H9 (cell line): ENCODE data around the gene C13orf46. TPM values are rescaled to one million over a fixed set of nuclear protein-coding genes. Genes with fewer than 3 reads are reported as not detected.
A peak's percentile ranks its signal among the peaks of the same experiment; 100 is the strongest.

Source experiments
- DNase-seq: peaks from one replicate; pipeline ENCODE4 v3.0.0-alpha.2; 2017
- H2AFZ ChIP-seq: one replicate; pipeline ENCODE4 v1.6.1; 2013; ENCODE audit warnings: mild to moderate bottlenecking, low read length, control low read depth, moderate library complexity
- H2AK5ac ChIP-seq: 2 replicates; pipeline ENCODE4 v1.6.1; 2013; ENCODE audit warnings: low read length, control low read depth, mixed read lengths; ENCODE audit not compliant: insufficient read length
- H2BK120ac ChIP-seq: one replicate; pipeline ENCODE4 v1.6.1; 2013; ENCODE audit warnings: low read depth, mild to moderate bottlenecking, low read length, control low read depth, inconsistent platforms; ENCODE audit not compliant: poor library complexity, severe bottlenecking
- H2BK12ac ChIP-seq: 2 replicates; pipeline ENCODE4 v1.6.1; 2013; ENCODE audit warnings: low read length, control low read depth, mixed read lengths, low read depth; ENCODE audit not compliant: insufficient read length
- H2BK15ac ChIP-seq: 2 replicates; pipeline ENCODE4 v1.6.1; 2013; ENCODE audit warnings: low read depth, low read length, control low read depth
- H2BK20ac ChIP-seq: one replicate; pipeline ENCODE4 v1.6.1; 2013; ENCODE audit warnings: low read depth, mild to moderate bottlenecking, low read length, control low read depth, inconsistent platforms; ENCODE audit not compliant: poor library complexity, severe bottlenecking
- H2BK5ac ChIP-seq: 2 replicates; pipeline ENCODE4 v1.6.1; 2013; ENCODE audit warnings: low read length, control low read depth, mixed read lengths; ENCODE audit not compliant: insufficient read length
- H3K14ac ChIP-seq: 2 replicates; pipeline ENCODE4 v1.6.1; 2013; ENCODE audit warnings: low read length, control low read depth; ENCODE audit not compliant: insufficient read depth
- H3K18ac ChIP-seq: 2 replicates; pipeline ENCODE4 v1.6.1; 2013; ENCODE audit warnings: low read depth, mild to moderate bottlenecking, mixed read lengths, low read length, control low read depth; ENCODE audit not compliant: insufficient read length
- H3K23ac ChIP-seq: 2 replicates; pipeline ENCODE4 v1.6.1; 2013; ENCODE audit warnings: low read length, control low read depth, mixed read lengths, low read depth; ENCODE audit not compliant: insufficient read length
- H3K23me2 ChIP-seq: 2 replicates; pipeline ENCODE4 v1.6.1; 2013; ENCODE audit warnings: low read depth, mild to moderate bottlenecking, mixed read lengths, low read length, control low read depth; ENCODE audit not compliant: insufficient read length, poor library complexity, severe bottlenecking
- H3K27ac ChIP-seq: 2 replicates; pipeline ENCODE4 v1.5.1; 2013; ENCODE audit warnings: low read length, control low read depth, mixed read lengths, low read depth; ENCODE audit not compliant: insufficient read length
- H3K27me3 ChIP-seq: 2 replicates; pipeline ENCODE4 v1.6.1; 2013; ENCODE audit warnings: low read length, control low read depth, inconsistent platforms; ENCODE audit not compliant: insufficient read depth
- H3K4ac ChIP-seq: 2 replicates; pipeline ENCODE4 v1.6.1; 2013; ENCODE audit warnings: low read depth, mild to moderate bottlenecking, control low read depth, inconsistent platforms, low read length, moderate library complexity
- H3K4me1 ChIP-seq: 2 replicates; pipeline ENCODE4 v1.6.1; 2013; ENCODE audit warnings: low read length, control low read depth, inconsistent platforms; ENCODE audit not compliant: insufficient read depth
- H3K4me2 ChIP-seq: 2 replicates; pipeline ENCODE4 v1.6.1; 2013; ENCODE audit warnings: low read length, control low read depth, mixed read lengths; ENCODE audit not compliant: insufficient read length, insufficient read depth
- H3K56ac ChIP-seq: 2 replicates; pipeline ENCODE4 v1.6.1; 2013; ENCODE audit warnings: low read depth, mild to moderate bottlenecking, mixed read lengths, low read length, control low read depth; ENCODE audit not compliant: insufficient read length
- H3K79me1 ChIP-seq: 2 replicates; pipeline ENCODE4 v1.6.1; 2013; ENCODE audit warnings: low read depth, mild to moderate bottlenecking, moderate library complexity, low read length, control low read depth, inconsistent platforms; ENCODE audit not compliant: insufficient read depth, poor library complexity, severe bottlenecking
- H3K79me2 ChIP-seq: 2 replicates; pipeline ENCODE4 v1.6.1; 2013; ENCODE audit warnings: low read length, control low read depth, inconsistent platforms; ENCODE audit not compliant: insufficient read depth
- H3K9ac ChIP-seq: 2 replicates; pipeline ENCODE4 v1.6.1; 2013; ENCODE audit warnings: low read length, control low read depth, mixed read lengths; ENCODE audit not compliant: insufficient read length; ENCODE audit errors: extremely low read depth
- H3K9me3 ChIP-seq: one replicate; pipeline ENCODE4 v1.6.1; 2013; ENCODE audit warnings: low read depth, low read length, inconsistent platforms; ENCODE audit not compliant: control insufficient read depth
- H3T11ph ChIP-seq: one replicate; pipeline ENCODE4 v1.6.1; 2013; ENCODE audit warnings: mild to moderate bottlenecking, low read length, control low read depth, inconsistent platforms
- H4K20me1 ChIP-seq: one replicate; pipeline ENCODE4 v1.6.1; 2013; ENCODE audit not compliant: control insufficient read depth, insufficient read length, insufficient read depth
- H4K5ac ChIP-seq: 2 replicates; pipeline ENCODE4 v1.6.1; 2013; ENCODE audit warnings: low read depth, mild to moderate bottlenecking, mixed read lengths, low read length, control low read depth; ENCODE audit not compliant: insufficient read length
- H4K8ac ChIP-seq: replicated peaks from 2 replicates; pipeline ENCODE4 v1.6.1; 2013; ENCODE audit warnings: low read length, control low read depth, mixed read lengths, low read depth; ENCODE audit not compliant: insufficient read length
- H4K91ac ChIP-seq: 2 replicates; pipeline ENCODE4 v1.6.1; 2013; ENCODE audit warnings: low read depth, mild to moderate bottlenecking, moderate library complexity, mixed read lengths, low read length, control low read depth; ENCODE audit not compliant: insufficient read length
- H3K27ac Mint-ChIP-seq, 3 experiments: 2 replicates in 2 of 3; 3 replicates in 1 of 3; pipeline ENCODE4 v1.8.0; 2020 to 2021; ENCODE audit warnings: mixed read lengths in 3 of 3, mild to moderate bottlenecking in 1 of 3, moderate library complexity in 1 of 3
- H3K27me3 Mint-ChIP-seq: 2 replicates; pipeline ENCODE4 v1.8.0; 2021; ENCODE audit warnings: low read depth, mild to moderate bottlenecking, moderate library complexity, mixed read lengths
- H3K36me3 Mint-ChIP-seq, 3 experiments: 2 replicates in 2 of 3; 3 replicates in 1 of 3; pipeline ENCODE4 v1.8.0; 2020 to 2021; ENCODE audit warnings: low read depth in 3 of 3, mixed read lengths in 3 of 3; ENCODE audit not compliant: insufficient read depth in 1 of 3
- H3K4me1 Mint-ChIP-seq, 2 experiments: 2 replicates each; pipeline ENCODE4 v1.8.0; 2020; ENCODE audit warnings: mixed read lengths in 2 of 2
- H3K4me3 Mint-ChIP-seq, 2 experiments: 2 replicates in 1 of 2; 3 replicates in 1 of 2; pipeline ENCODE4 v1.8.0; 2020 to 2021; ENCODE audit warnings: mild to moderate bottlenecking in 2 of 2, mixed read lengths in 2 of 2, moderate library complexity in 1 of 2
- H3K9me3 Mint-ChIP-seq, 2 experiments: 2 replicates in 1 of 2; 3 replicates in 1 of 2; pipeline ENCODE4 v1.8.0; 2020; ENCODE audit warnings: mild to moderate bottlenecking in 2 of 2, mixed read lengths in 2 of 2, moderate library complexity in 1 of 2
- CTCF ChIP-seq: fragments of 200-600 bp; sonication (generic); conservative IDR thresholded peaks from 3 replicates; pipeline ENCODE4 v1.8.0; 2021; ENCODE audit warnings: antibody characterized with exemption, mild to moderate bottlenecking
- WGBS: extraction: QIAGEN DNeasy Blood & Tissue Kit; methylation state at CpG from one replicate; pipeline ENCODE4 v1.1.7; 2013; ENCODE audit warnings: missing lambda C conversion rate, low lambda C conversion rate, mixed read lengths; ENCODE audit not compliant: insufficient read length; ENCODE audit errors: extremely low coverage; 5-methylcytosine and 5-hydroxymethylcytosine counted together
- total RNA-seq: library from RNA; stranded (reverse); gene quantifications from 2 replicates; pipeline ENCODE4 v1.2.1, GENCODE V29; 2021

Gene C13orf46
- total RNA-seq, 1 experiment from 2014 or later: 0.55 TPM

- no peaks in the 10 kb centered on the region for H3K27me3 Mint-ChIP-seq
- Histone ChIP-seq H3K14ac (no peak overlapping the region), H4K91ac (no peak overlapping the region), H2BK15ac (no peak overlapping the region), H3K23ac (no peak overlapping the region), H2BK12ac (no peak overlapping the region), H3K9ac (no peak overlapping the region), H4K20me1 (no peaks in the 10 kb centered on the region), H4K5ac (no peak overlapping the region), H3T11ph (no peak overlapping the region), H3K23me2 (no peaks in the 10 kb centered on the region), H3K18ac (no peak overlapping the region), H2AFZ (no peak overlapping the region), H3K27me3 (no peaks in the 10 kb centered on the region), H3K4me1 (no peaks in the 10 kb centered on the region), H3K79me1 (no peaks in the 10 kb centered on the region), H2BK5ac (no peak overlapping the region), H3K4ac (no peak overlapping the region), H2BK120ac (no peak overlapping the region), H2BK20ac (no peak overlapping the region), H3K56ac (no peak overlapping the region), H3K27ac (no peak overlapping the region), H4K8ac (no peak overlapping the region), H3K9me3 (no peaks in the 10 kb centered on the region), H2AK5ac (no peak overlapping the region), H3K79me2 (no peaks in the 10 kb centered on the region), H3K4me2 (no peak overlapping the region)
- H3K4me3 Mint-ChIP-seq: no peak overlapping the region
- H3K27ac Mint-ChIP-seq: peak overlapping the region in 2 of 3 experiments; percentile 52 to 53; a peak in 2 of 7 replicates
- no peaks in the 10 kb centered on the region for H3K4me1 Mint-ChIP-seq
- WGBS: no CpG with 5 or more reads among the region's 33 CpGs
- TF ChIP-seq CTCF: no peak
- peaks cover 8 to 10% (median 10%) of the 10 kb centered on the region in 3 experiments for H3K36me3 Mint-ChIP-seq
- H3K9me3 Mint-ChIP-seq: no peaks in the 10 kb centered on the region
- no peak for DNase-seq
These were observed 35.2 kb upstream of the C13orf46 start for GRCh38 chr13:114008964-114009589.
